Measurements from ENCODE around the gene TUBGCP3. TPM values are rescaled to one million over a fixed set of nuclear protein-coding genes. Genes with fewer than 3 reads are reported as not detected.
A peak's percentile ranks its signal among the peaks of the same experiment; 100 is the strongest.

TUBGCP3 gene
- total and polyA plus RNA-seq, 4 donors: 6.7 to 31.0 (median 17.3) TPM

- no peaks in the 10 kb centered on the region for H3K36me3 ChIP-seq (ENCODE audit: control insufficient read depth in 4 of 4, insufficient read depth in 3 of 4, low read depth in 1 of 4, low read length in 3 of 4)
- H3K9me3 ChIP-seq (ENCODE audit: control insufficient read depth in 4 of 4, low read length in 3 of 4): no peaks in the 10 kb centered on the region
- no peak for DNase-seq (ENCODE audit: low spot score)
- no peak overlapping the region for H3K9ac ChIP-seq (ENCODE audit: low read depth in 1 of 2, low read length in 2 of 2)
- no peak for TF ChIP-seq FOXA1 (IDR thresholded peaks at IDR 0.05)
- H3K4me1 ChIP-seq (ENCODE audit: control insufficient read depth in 4 of 4, insufficient read depth in 4 of 4, low read length in 3 of 4): peaks cover 0 to 6% (median 4%) of the 10 kb centered on the region in 4 donors
- no peaks in the 10 kb centered on the region for H3K27me3 ChIP-seq (ENCODE audit: control insufficient read depth in 4 of 4, insufficient read depth in 4 of 4, low read length in 3 of 4)
- no peak overlapping the region for H3K4me3 ChIP-seq (ENCODE audit: low read depth in 1 of 3, low read length in 3 of 3)
- H3K27ac ChIP-seq (ENCODE audit: low read depth in 1 of 2, low read length in 2 of 2): no peak overlapping the region
- WGBS: 91% methylated on average over 14 of the region's 14 CpGs
These were observed 13.4 kb upstream of the TUBGCP3 start for GRCh38 chr13:112601371-112601770.

- Histone ChIP-seq H3K27ac (ENCODE audit: low read depth in 1 of 2, low read length in 2 of 2) (no peak overlapping the region), H3K27me3 (ENCODE audit: control insufficient read depth in 4 of 4, insufficient read depth in 4 of 4, low read length in 3 of 4) (no peaks in the 10 kb centered on the region), H3K9me3 (ENCODE audit: control insufficient read depth in 4 of 4, low read length in 3 of 4) (no peaks in the 10 kb centered on the region), H3K4me1 (ENCODE audit: control insufficient read depth in 4 of 4, insufficient read depth in 4 of 4, low read length in 3 of 4) (peaks cover 0 to 5% (median 0%) of the 10 kb centered on the region in 4 donors), H3K36me3 (ENCODE audit: control insufficient read depth in 4 of 4, insufficient read depth in 3 of 4, low read depth in 1 of 4, low read length in 3 of 4) (no peaks in the 10 kb centered on the region), H3K9ac (ENCODE audit: low read depth in 1 of 2, low read length in 2 of 2) (no peak overlapping the region), H3K4me3 (ENCODE audit: low read depth in 1 of 3, low read length in 3 of 3) (no peak overlapping the region)
- 84% methylated on average over 2 of the region's 2 CpGs for WGBS
- TF ChIP-seq YY1 (IDR thresholded peaks at IDR 0.05) (no peak), HNF4G (IDR thresholded peaks at IDR 0.05) (no peak), ZBTB33 (IDR thresholded peaks at IDR 0.05) (no peak), NR2F2 (IDR thresholded peaks at IDR 0.05) (no peak), CTCF (IDR thresholded peaks at IDR 0.05; ENCODE audit: low read depth, low read length, missing input control) (no peak), EGR1 (IDR thresholded peaks at IDR 0.05; ENCODE audit: low read depth in 2 of 2) (no peak), FOXA2 (IDR thresholded peaks at IDR 0.05) (no peak), ATF3 (IDR thresholded peaks at IDR 0.05) (no peak), RAD21 (IDR thresholded peaks at IDR 0.05) (no peak), RXRA (IDR thresholded peaks at IDR 0.05) (no peak), TAF1 (conservative IDR thresholded peaks at IDR 0.05) (no peak)
- no peak for DNase-seq (ENCODE audit: low spot score)
These were observed 8.3 kb upstream of the TUBGCP3 start for GRCh38 chr13:112596235-112596634.

GRCh38 chr13:112592647-112593046 lies 4.7 kb upstream of the TUBGCP3 start:
- TF ChIP-seq ATF3 (IDR thresholded peaks at IDR 0.05) (no peak), HNF4A (conservative IDR thresholded peaks at IDR 0.05) (peak in 1 of 2 donors; percentile 38)
- Histone ChIP-seq H3K9ac (ENCODE audit: low read depth in 1 of 2, low read length in 2 of 2) (no peak overlapping the region), H3K27me3 (ENCODE audit: control insufficient read depth in 4 of 4, insufficient read depth in 4 of 4, low read length in 3 of 4) (no peaks in the 10 kb centered on the region), H3K36me3 (ENCODE audit: control insufficient read depth in 4 of 4, insufficient read depth in 3 of 4, low read depth in 1 of 4, low read length in 3 of 4) (no peaks in the 10 kb centered on the region), H3K27ac (ENCODE audit: low read depth in 1 of 2, low read length in 2 of 2) (no peak overlapping the region), H3K4me1 (ENCODE audit: control insufficient read depth in 4 of 4, insufficient read depth in 4 of 4, low read length in 3 of 4) (peaks cover 0 to 7% (median 5%) of the 10 kb centered on the region in 4 donors), H3K4me3 (ENCODE audit: low read depth in 1 of 3, low read length in 3 of 3) (no peak overlapping the region), H3K9me3 (ENCODE audit: control insufficient read depth in 4 of 4, low read length in 3 of 4) (no peaks in the 10 kb centered on the region)
- 64% methylated on average over 7 of the region's 7 CpGs for WGBS
- DNase-seq (ENCODE audit: low spot score): no peak
